Suppressor macrophage (primary cell): ENCODE measurements around the gene DNAJC9.
"Not testable (repeated sequence)": the region's sequence is repeated elsewhere in the genome, so short reads cannot be mapped to it uniquely, and the experiment has no call there.

ENCODE experiments used
- DNase-seq, 4 experiments: peaks; one replicate each; pipeline ENCODE4 v3.0.0-alpha.2; 2020 to 2022
- total RNA-seq, 17 experiments: gene quantifications; one replicate each; lab custom pipeline; 2026; ENCODE audit warnings: mixed read lengths in 6 of 17, inconsistent platforms in 3 of 17; lab: John Stamatoyannopoulos, UW

The DNAJC9 gene, protein sequence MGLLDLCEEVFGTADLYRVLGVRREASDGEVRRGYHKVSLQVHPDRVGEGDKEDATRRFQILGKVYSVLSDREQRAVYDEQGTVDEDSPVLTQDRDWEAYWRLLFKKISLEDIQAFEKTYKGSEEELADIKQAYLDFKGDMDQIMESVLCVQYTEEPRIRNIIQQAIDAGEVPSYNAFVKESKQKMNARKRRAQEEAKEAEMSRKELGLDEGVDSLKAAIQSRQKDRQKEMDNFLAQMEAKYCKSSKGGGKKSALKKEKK
- 20.7 to 77.9 (median 38.2) reads per million in 17 experiments for total RNA-seq

DNA sequence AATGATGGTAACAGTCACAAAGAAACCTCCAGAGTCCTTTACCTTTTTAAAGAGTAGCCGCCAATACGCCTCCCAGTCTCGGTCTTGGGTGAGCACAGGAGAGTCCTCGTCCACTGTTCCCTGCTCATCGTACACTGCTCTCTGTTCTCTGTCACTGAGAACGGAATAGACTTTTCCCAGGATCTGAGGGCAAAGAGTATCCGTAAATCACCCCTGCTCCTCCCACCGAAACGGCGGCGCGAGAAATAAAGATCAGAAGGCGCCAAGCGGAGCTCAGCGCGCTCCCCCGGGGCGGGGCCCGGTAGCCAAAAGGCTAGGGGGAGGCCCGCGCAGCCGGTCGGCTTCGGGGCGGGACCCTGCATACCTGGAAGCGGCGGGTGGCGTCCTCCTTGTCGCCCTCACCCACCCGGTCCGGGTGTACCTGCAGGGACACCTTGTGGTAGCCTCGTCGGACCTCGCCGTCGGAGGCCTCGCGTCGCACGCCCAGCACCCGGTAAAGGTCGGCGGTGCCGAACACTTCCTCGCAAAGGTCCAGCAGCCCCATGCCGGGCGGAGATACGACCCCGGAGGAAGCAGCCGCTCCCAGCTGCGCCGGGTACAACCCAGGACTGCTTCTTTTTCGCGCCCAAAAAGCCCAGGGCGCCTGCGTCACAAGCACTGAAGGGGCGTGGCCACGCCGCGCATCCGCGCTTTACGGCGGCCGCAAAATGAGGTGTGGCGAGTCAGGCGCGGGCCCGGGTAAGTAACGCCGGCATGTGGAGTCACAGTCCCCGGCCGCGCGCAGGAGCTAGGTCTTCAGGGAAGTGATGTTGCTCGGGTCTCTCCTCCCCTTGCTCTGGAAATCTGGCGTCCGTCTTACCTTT lies at the start of gene DNAJC9:
Gene DNAJC9 (minus strand): TSS at position 610 of the 863 bp plus-strand sequence. CDS start 66 bp downstream, at position 544.
- DNase-seq: peak; percentile 97 to 99 (median 98)

GRCh38 chr10:73293461-73293860 lies 46.4 kb upstream of the DNAJC9 start:
- DNase-seq: no peak

DNA sequence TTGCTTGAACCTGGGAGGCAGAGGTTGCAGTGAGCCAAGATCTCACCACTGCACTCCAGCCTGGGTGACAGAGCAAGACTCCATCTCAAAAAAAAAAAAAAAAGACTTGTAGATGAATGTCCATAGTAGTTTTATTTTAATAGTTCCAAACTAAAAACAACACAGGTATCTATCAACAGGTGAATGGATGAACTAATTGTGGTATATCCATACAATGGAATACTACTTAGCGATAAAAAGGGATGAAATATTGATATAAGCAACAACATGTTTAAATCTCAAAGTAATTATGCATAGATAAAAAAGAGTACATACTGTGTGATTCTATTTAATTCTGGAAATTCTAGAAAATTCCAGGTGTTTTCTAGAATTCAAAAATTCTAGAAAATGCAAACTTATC lies 42.9 kb upstream of the DNAJC9 start:
- DNase-seq: no peak

DNA sequence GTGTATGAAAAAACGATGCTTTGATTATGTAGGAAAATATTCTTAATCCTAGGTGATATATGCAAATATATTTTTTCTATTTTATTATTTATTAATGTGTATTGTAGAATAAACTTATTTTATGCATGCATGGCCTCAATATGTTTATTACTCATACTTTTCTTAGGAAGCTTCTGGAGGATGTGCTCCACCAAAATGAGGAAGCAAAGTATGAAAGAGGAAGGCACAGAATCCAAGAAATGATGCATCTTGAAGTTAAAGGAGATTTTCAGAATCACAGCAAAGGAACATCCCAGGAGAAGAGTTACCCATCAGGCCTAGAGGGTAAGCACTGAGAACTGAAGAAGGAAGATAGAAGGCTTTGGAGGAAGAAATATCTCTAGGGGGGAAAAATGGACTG lies 40.4 kb upstream of the DNAJC9 start:
- peak; percentile 34 to 81 (median 64) for DNase-seq

GRCh38 chr10:73281097-73281496 lies 34.0 kb upstream of the DNAJC9 start:
- no peak for DNase-seq

DNA sequence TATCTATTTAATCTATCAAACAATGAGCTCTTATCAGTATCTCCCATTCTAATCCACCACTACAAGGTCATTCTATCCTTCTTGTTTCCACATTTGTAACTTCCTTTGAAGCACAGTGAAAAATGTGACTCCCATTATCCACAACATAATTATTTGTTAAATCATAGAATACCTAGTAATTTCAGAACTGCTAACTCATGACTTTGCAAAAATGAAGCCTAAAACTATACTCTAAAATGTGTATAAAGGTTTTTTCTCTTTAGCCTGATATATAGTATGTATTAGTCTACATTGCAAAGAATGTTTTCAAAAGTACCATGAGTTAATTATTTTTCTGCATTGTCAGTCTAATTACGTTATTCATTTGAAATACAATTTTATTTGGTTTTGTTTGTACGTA lies 17.4 kb upstream of the DNAJC9 start:
- no peak for DNase-seq

DNA sequence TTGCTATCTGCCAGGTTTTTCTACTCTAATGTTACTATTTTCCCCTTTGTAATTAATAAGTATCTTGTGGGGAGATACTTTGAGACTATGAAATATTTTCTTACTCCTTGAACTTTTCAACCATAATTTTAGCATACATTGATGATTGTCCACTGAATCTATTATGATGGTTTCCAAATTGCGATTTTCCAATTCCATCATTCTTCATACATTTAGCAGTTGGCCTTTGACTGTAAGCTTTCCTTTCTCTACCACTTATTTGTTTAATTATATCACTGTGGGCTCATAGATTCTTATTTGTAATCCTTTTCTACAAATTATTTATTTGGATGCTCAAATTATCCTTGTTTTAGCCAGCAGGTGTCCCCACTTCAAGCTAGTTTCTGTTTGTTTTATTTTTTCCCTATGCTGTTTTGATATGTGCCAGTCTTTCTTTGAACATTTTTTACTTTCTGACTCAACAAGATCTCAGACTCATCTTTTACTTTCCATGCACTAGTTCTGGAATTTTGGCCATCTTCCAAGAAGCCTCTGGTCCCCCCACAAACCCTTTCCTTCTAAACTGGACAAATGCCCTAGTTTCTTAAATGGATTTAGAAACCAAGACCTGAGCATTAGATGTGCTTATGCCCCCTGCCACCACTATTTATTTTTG lies 16.8 kb upstream of the DNAJC9 start:
- DNase-seq: peak; percentile 9 to 49 (median 28)

- DNase-seq: no peak
Measured at GRCh38 chr10:73262880-73263555, 16.0 kb upstream of the DNAJC9 start.

- DNase-seq: peak in 1 of 4 experiments; percentile 27
Measured at GRCh38 chr10:73262105-73262730, 15.2 kb upstream of the DNAJC9 start.

GRCh38 chr10:73261362-73261995 lies 14.4 kb upstream of the DNAJC9 start:
- DNase-seq: no peak

DNA sequence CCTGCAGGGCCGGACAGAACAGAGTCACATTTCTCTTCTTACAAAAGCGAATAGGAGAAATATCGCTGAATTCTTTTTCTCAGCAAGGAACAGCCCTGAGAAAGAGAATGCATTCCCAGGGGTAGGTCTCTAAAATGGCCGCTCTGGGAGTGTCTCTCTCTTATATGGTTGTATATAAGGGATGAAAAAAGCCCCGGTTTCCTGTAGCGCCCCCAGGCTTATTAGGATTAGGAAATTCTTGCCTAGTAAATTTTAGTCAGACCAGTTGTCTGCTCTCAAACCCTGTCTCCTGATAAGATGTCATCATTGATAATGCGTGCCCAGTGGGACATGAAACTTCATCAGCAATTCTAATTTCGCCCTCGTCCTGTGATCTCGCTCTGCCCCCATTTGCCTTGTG lies 11.6 kb upstream of the DNAJC9 start:
- DNase-seq: not testable (repeated sequence)

- no peak for DNase-seq
Measured at GRCh38 chr10:73253225-73253555, 6.1 kb upstream of the DNAJC9 start.

GRCh38 chr10:73252445-73253224 lies 5.6 kb upstream of the DNAJC9 start, which contains the start of gene MRPS16:
MRPS16 (minus strand) TSS chr10:73252644; CDS start chr10:73252482, 162 bp downstream.
- peak; percentile 94 to 98 (median 96) for DNase-seq

DNA sequence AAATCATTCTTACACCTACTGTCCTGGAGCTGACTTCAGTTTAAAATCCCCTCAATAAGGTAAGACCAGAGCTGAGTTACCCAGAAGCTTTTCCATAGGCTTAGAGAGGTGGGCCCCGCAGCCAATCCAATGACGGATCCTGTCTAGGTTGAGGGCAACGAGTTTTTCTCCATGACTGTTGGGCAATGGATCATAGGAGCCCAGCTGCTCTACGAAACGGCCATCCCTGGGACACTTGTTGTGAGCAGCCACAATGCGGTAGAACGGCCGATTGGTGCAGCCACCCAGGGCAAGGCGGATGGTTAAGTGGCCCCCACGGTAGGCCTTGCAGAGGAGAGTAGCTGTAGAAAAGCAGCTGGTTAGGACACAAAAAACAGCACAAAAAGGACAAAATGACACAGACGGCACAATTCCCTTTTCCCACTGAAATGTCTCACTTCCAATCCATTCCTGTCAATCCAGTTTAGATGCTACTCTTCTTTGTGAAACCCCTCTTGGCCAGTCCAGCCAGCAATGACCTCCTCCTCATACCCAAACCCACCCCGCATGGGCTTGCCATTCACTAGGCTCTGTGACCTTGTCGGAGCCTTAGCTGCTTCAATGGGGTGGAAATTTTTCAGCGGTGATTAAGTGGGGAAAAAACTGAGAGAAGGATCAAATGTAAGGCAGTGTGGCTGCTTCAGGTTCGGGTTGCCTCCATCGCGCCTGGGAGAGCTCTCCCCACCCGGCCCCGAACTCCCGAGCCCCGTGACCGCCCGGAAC lies 4.8 kb upstream of the DNAJC9 start:
- peak in 3 of 4 experiments; percentile 20 to 89 (median 25) for DNase-seq

GRCh38 chr10:73248259-73248724 lies 1.2 kb upstream of the DNAJC9 start:
- DNase-seq: no peak

DNA sequence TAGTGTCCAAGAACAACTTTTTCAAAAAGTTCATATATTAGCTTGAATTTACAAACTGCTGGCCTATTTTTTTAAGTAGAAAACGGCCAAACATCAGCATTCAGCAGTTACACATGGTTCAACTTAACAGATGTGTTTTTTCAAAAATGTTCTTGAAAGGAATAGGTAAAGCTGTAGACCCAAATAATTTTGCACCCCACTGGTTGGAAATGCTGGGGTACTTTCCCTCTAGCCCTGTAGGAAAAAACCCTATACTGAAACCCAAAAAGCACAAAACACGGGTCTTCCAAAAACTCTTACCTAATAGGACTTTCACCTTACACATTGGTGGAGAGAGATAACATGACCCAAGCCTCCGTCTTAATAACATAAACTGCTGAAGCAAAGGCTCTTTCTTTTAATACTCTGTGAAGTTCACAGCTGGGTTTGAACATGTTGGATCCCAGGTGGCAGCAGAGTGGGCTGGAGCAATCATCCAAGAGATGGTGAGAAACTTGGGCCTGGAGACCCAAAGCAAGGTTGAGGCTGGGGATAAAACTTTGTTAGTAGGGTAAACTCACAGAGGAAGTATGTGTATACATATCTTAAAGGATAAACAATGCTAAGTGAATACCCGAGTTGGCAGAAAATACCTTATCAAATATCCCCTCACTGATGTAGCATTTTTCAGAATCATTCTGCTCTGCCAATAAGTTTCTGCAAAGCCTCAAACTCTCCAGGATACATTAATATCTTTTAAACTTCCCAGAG lies 629 bp upstream of the DNAJC9 start:
- no peak for DNase-seq

DNA sequence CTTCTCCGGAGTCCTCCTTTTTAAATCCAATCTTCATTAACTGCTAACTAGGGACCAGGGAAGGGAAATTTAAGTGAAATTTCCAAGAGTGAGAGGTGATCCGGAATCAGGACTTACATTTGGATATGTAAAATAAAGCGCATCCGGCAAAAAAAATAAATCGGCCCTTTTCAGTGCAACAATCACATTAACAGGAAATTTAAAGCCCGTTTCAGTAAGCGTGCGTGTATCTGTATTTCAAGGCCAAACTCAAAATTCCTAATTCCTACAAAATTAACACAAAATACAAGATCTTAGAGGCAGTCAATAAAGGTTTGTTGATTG lies 771 bp downstream of the DNAJC9 start:
- DNase-seq: no peak

DNA sequence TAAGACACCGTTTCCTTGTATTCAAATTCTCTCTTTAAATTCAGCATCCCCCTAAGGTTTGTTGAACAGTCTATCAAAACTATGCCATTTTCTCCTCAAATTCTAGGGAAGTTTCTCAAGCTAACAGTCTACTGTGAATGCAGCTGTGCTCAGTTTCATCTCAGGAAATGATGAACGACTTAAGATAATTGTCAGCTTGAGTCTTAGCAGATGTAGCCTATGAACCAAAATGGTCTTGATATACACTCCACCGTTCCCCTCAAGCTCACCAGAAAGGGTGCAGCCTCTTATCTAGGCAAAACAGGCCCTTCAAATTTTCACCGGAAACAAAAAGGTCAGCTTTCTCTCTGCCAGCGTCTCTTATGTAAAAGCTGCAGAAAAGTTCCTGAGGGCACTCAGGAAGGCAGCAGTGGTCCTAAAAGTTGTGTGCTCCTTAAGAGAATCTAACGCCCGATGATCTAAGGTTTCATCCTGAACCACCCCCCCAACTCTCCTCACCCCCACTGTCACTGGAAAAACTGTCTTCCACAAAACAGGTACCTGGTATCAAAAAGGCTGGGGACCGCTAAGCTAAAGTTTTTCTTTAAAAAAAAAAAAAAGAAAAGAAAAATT lies 2.1 kb downstream of the DNAJC9 start:
- no peak for DNase-seq

GRCh38 chr10:73239908-73240307 lies 7.1 kb downstream of the DNAJC9 start:
- no peak for DNase-seq
